Transverse colon (tissue), 4 donors: ENCODE measurements around the gene GET3.

Experiments
- EP300 ChIP-seq: sonication (generic); formaldehyde crosslinking; IDR thresholded peaks from one replicate; pipeline ENCODE4 v1.6.1; 2017; ENCODE audit warnings: antibody characterized with exemption, low read depth
- POLR2A ChIP-seq: fragments of 450-650 bp; IDR thresholded peaks from one replicate; pipeline ENCODE4 v1.6.1; 2016; ENCODE audit warnings: antibody characterized with exemption, mild to moderate bottlenecking, moderate library complexity
- POLR2AphosphoS5 ChIP-seq, 3 donors: sonication (generic); formaldehyde crosslinking; IDR thresholded peaks; one replicate each; pipeline ENCODE4 v1.6.1; 2016; ENCODE audit warnings: antibody characterized with exemption in 3 of 3
- TF ChIP-seq, protein P1 (sequence below), 5 experiments: fragments of 200-600 bp in 3 of 5; fragments of 450-650 bp in 2 of 5; sonication (generic) in 3 of 5; IDR thresholded peaks; 1 replicate in 2 of 5; 2 replicates in 3 of 5; pipeline ENCODE4 v1.5.1; 2016 to 2017; ENCODE audit warnings: antibody characterized with exemption in 5 of 5, inconsistent platforms in 3 of 5, mild to moderate bottlenecking in 2 of 5, moderate library complexity in 1 of 5

DNA sequence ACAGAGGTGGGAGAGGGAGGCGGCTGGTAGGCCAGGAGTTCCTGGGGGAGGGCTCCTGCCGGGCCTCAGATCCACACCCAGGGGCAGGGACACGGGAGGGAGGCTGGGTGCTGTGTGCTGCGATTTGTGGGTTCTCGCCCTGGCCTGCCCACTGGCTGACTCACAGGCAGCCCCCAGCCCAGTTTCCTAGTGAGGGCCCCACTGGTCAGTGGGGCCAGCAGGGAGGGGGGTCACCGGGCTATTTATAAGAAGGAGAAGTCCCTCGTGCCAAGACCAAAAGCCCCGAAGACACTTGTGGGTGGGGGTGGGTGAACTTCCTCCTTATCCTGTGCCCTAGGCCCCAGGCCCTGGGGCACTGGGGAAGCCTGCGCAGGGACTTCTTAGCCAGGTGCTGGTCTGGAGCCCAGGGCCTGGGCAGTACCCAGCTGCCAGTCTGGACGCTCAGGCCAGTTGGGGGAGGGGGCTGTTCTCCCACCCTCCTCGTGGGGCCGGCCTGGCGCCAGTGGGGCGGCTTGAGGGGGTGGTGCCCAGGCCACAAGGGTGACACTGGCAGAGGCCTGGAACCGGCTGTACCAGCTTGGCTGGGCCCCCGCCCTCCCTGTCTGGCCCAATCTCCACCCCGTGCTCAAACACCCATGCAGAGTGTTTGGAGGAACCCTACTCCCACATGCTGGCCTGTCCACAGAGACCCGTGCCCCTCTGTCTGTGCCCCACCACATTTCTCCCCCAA is 49.0 kb downstream of the GET3 start:
- TF ChIP-seq, protein P1, sequence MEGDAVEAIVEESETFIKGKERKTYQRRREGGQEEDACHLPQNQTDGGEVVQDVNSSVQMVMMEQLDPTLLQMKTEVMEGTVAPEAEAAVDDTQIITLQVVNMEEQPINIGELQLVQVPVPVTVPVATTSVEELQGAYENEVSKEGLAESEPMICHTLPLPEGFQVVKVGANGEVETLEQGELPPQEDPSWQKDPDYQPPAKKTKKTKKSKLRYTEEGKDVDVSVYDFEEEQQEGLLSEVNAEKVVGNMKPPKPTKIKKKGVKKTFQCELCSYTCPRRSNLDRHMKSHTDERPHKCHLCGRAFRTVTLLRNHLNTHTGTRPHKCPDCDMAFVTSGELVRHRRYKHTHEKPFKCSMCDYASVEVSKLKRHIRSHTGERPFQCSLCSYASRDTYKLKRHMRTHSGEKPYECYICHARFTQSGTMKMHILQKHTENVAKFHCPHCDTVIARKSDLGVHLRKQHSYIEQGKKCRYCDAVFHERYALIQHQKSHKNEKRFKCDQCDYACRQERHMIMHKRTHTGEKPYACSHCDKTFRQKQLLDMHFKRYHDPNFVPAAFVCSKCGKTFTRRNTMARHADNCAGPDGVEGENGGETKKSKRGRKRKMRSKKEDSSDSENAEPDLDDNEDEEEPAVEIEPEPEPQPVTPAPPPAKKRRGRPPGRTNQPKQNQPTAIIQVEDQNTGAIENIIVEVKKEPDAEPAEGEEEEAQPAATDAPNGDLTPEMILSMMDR (IDR thresholded peaks at IDR 0.05): no peak
- TF ChIP-seq EP300 (peak; percentile 4), POLR2A (peak; percentile 46), POLR2AphosphoS5 (IDR thresholded peaks at IDR 0.05) (peak; percentile 8 to 48 (median 13))
